Gastroesophageal sphincter (tissue), 4 donors: ENCODE results near the gene EFHC2. TPM values are rescaled to one million over a fixed set of nuclear protein-coding genes. Genes with fewer than 3 reads are reported as not detected.

Experiments used
- ATAC-seq: fragments of 150-250 bp; one replicate; pipeline ENCODE4 v1.9.1; 2016; ENCODE audit warnings: mild to moderate bottlenecking, moderate library complexity
- H3K27ac ChIP-seq, 4 donors: fragments of 200-600 bp; sonication (generic) in 3 of 4; 1 replicate in 3 of 4; 2 replicates in 1 of 4; pipeline ENCODE4 v1.5.1; 2016 to 2019
- H3K27me3 ChIP-seq: fragments of 200-600 bp; sonication (generic); one replicate; pipeline ENCODE4 v1.5.1; 2019
- H3K36me3 ChIP-seq, 2 donors: fragments of 200-600 bp; sonication (generic); one replicate each; pipeline ENCODE4 v1.5.1; 2019; ENCODE audit warnings: control low read depth in 1 of 2
- H3K4me1 ChIP-seq, 3 donors: fragments of 200-600 bp; sonication (generic); 1 replicate in 2 of 3; 2 replicates in 1 of 3; pipeline ENCODE4 v1.5.1; 2016 to 2019; ENCODE audit warnings: control low read depth in 2 of 3
- H3K4me3 ChIP-seq, 2 donors: fragments of 200-600 bp; sonication (generic); one replicate each; pipeline ENCODE4 v1.5.1; 2019; ENCODE audit warnings: mild to moderate bottlenecking in 1 of 2, moderate library complexity in 1 of 2
- H3K9me3 ChIP-seq, 3 donors: fragments of 200-600 bp; sonication (generic); one replicate each; pipeline ENCODE4 v1.5.1; 2017 to 2019; ENCODE audit warnings: control low read depth in 2 of 3
- EP300 ChIP-seq: sonication (generic); formaldehyde crosslinking; IDR thresholded peaks from one replicate; pipeline ENCODE4 v1.6.1; 2017; ENCODE audit warnings: antibody characterized with exemption, mild to moderate bottlenecking
- POLR2A ChIP-seq, 2 donors: fragments of 450-650 bp; IDR thresholded peaks; one replicate each; pipeline ENCODE4 v1.6.1; 2017; ENCODE audit warnings: antibody characterized with exemption in 2 of 2, mild to moderate bottlenecking in 2 of 2, moderate library complexity in 1 of 2
- POLR2AphosphoS5 ChIP-seq: sonication (generic); formaldehyde crosslinking; IDR thresholded peaks from one replicate; pipeline ENCODE4 v1.6.1; 2017; ENCODE audit warnings: antibody characterized with exemption
- WGBS, 2 donors: methylation state at CpG; one replicate each; pipeline ENCODE4 v1.1.5; 2018; ENCODE audit warnings: low coverage in 1 of 2; 5-methylcytosine and 5-hydroxymethylcytosine counted together
- total RNA-seq, 4 donors: library from RNA; depleted of rRNA; stranded (reverse); fragments of >200 nt; gene quantifications; one replicate each; pipeline ENCODE4 v1.1.0, GENCODE V29; 2016
- TF ChIP-seq, protein P1 (sequence below), 4 experiments: fragments of 200-600 bp in 2 of 4; fragments of 450-650 bp in 2 of 4; sonication (generic) in 1 of 4; IDR thresholded peaks; one replicate each; pipeline ENCODE4 v1.5.1; 2017 to 2019; ENCODE audit warnings: antibody characterized with exemption in 4 of 4, mild to moderate bottlenecking in 2 of 4, moderate library complexity in 2 of 4

Gene EFHC2
- total RNA-seq, 4 donors from 2014 or later = 2.7 to 15.9 (median 8.7) TPM

DNA sequence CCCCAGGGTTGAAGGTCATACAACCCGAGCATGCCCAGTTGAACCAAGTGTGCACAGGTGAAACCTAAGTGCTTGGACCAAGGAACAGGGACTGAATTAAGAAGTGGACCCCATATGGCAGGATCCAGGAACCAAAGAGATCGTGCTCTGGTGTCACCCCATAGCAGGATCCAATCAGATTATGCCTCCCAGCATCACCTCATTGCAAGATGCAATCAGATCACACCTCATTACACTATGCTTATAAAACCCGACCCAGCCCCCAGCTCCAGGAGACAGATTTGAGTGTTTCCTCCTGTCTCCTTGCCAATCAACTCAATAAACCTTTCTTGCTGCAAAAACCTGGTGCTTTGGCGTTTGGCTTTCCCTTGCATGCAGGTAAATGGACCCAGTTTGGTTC is 37.6 kb downstream of the EFHC2 start:
- no peak for ATAC-seq
- no peak overlapping the region for H3K27ac ChIP-seq
- no peak overlapping the region for H3K4me3 ChIP-seq
- no peaks in the 10 kb centered on the region for H3K9me3 ChIP-seq
- no peaks in the 10 kb centered on the region for H3K27me3 ChIP-seq
- no peaks in the 10 kb centered on the region for H3K4me1 ChIP-seq
- no peaks in the 10 kb centered on the region for H3K36me3 ChIP-seq
- WGBS, 2 donors = 60% methylated on average over 1 of the region's 4 CpGs; no CpG with 5 or more reads in 1 of the 2 donors
- no peak for TF ChIP-seq POLR2A (IDR thresholded peaks at IDR 0.05)
- no peak for TF ChIP-seq EP300
- TF ChIP-seq POLR2AphosphoS5 = no peak

DNA sequence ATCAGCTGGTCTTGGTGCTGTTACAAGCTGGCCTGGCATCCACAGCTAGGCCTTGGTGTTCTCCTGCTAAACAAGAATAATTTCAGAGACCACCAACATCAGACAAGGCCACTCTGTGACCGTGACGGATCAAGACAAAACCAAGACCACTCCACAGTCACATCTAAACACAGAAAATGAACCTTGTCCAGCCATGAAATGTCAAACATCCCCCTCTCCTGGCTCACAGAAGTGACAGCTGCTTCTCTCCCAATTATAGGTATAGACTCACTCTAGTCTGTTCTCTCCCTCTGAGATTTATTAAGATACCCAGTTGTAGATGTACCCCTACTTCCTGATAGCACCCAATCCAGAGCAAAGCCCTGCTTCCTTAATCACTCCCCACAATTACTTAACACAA is 40.4 kb downstream of the EFHC2 start:
- no peak for ATAC-seq
- H3K4me1 ChIP-seq = no peaks in the 10 kb centered on the region
- no peak overlapping the region for H3K27ac ChIP-seq
- H3K4me3 ChIP-seq = no peak overlapping the region
- WGBS, 2 donors = 73% methylated on average over 2 of the region's 2 CpGs; no CpG with 5 or more reads in 1 of the 2 donors
- TF ChIP-seq EP300 (no peak), POLR2A (IDR thresholded peaks at IDR 0.05) (no peak), POLR2AphosphoS5 (no peak)
- TF ChIP-seq, protein P1, sequence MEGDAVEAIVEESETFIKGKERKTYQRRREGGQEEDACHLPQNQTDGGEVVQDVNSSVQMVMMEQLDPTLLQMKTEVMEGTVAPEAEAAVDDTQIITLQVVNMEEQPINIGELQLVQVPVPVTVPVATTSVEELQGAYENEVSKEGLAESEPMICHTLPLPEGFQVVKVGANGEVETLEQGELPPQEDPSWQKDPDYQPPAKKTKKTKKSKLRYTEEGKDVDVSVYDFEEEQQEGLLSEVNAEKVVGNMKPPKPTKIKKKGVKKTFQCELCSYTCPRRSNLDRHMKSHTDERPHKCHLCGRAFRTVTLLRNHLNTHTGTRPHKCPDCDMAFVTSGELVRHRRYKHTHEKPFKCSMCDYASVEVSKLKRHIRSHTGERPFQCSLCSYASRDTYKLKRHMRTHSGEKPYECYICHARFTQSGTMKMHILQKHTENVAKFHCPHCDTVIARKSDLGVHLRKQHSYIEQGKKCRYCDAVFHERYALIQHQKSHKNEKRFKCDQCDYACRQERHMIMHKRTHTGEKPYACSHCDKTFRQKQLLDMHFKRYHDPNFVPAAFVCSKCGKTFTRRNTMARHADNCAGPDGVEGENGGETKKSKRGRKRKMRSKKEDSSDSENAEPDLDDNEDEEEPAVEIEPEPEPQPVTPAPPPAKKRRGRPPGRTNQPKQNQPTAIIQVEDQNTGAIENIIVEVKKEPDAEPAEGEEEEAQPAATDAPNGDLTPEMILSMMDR (IDR thresholded peaks at IDR 0.05) = no peak
- no peaks in the 10 kb centered on the region for H3K36me3 ChIP-seq
- no peaks in the 10 kb centered on the region for H3K9me3 ChIP-seq
- H3K27me3 ChIP-seq = no peaks in the 10 kb centered on the region

DNA sequence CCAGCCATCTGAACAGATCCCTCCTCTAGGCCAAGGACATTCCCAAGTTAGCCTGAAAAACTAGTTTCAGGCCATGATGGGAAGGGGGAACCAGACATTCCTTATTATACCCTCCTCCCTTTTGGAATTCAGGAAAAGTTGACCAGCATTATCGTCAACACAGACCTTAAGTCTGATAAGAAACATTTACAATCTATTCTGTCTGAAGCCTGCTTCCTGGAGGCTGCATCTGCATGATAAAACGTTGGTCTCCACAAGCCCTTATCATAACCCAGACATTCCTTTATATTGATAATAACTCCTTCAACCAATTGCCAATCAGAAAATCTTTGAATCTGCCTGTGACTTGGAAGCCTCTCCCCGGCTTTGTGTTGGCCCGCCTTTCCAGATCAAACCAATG is 44.3 kb downstream of the EFHC2 start:
- no peaks in the 10 kb centered on the region for H3K4me1 ChIP-seq
- H3K9me3 ChIP-seq = no peaks in the 10 kb centered on the region
- TF ChIP-seq EP300 = no peak
- TF ChIP-seq, protein P1 (IDR thresholded peaks at IDR 0.05) = no peak
- TF ChIP-seq POLR2A (IDR thresholded peaks at IDR 0.05) = no peak
- no peak for TF ChIP-seq POLR2AphosphoS5
- no peak overlapping the region for H3K4me3 ChIP-seq
- H3K27me3 ChIP-seq = no peaks in the 10 kb centered on the region
- 38 to 74% methylated on average over 2 to 3 of the region's 4 CpGs for WGBS, 2 donors
- no peaks in the 10 kb centered on the region for H3K36me3 ChIP-seq
- ATAC-seq = no peak
- no peak overlapping the region for H3K27ac ChIP-seq

DNA sequence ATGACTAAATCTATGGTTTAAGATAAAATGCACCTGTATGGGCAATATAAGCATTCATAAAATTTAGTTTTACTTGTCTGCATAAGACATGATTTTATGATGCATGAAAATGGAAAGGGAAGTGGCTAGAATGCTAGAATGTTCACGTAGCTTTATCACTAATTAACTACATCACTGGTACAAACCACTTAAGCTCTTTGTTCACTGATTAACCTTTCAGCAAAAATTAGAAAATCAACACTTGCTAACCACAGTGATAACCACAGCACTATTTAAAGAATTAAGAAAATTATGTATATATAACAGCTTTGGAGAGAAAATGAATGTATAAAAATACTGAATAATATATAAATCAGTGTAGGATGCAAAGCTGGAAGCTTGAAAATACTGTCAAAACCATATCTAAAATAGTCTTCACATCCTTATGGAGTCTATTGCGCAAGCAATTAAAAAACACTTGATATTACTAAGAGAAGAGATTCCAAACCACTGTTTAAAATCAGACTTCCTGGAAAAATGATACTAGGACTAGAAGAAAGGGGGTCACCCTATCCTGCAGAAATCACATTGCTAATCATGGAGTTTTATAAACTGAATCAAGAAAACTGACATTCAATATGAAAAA is 51.9 kb downstream of the EFHC2 start:
- Histone ChIP-seq H3K36me3 (no peaks in the 10 kb centered on the region), H3K27ac (no peak overlapping the region), H3K27me3 (no peaks in the 10 kb centered on the region), H3K9me3 (no peaks in the 10 kb centered on the region), H3K4me1 (no peaks in the 10 kb centered on the region), H3K4me3 (no peak overlapping the region)
- 69% methylated on average over 1 to 2 of the region's 2 CpGs for WGBS, 2 donors
- no peak for ATAC-seq
- TF ChIP-seq POLR2A (IDR thresholded peaks at IDR 0.05) (no peak), POLR2AphosphoS5 (no peak), EP300 (no peak)
- TF ChIP-seq, protein P1 (IDR thresholded peaks at IDR 0.05) = no peak

DNA sequence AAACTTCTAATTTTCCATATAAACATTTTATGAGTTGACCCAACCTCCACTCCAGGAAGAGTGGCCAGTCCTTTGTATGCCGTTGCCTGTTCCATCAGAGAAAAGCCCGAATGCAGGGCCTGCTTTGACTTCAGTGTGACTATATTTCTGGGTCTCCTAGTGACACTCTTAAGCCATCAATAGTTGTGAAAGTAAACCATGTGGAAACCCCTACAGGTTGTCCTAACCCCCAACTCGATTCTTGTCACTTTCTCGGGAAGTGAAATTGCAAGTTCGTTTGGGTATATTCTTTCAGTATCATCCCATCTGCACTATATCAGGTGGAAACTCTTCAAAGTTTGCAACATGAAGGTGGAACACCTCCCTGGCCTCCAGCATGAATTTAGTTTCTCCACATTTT is 52.8 kb downstream of the EFHC2 start:
- no peak for ATAC-seq
- no peaks in the 10 kb centered on the region for H3K36me3 ChIP-seq
- no peaks in the 10 kb centered on the region for H3K9me3 ChIP-seq
- H3K27ac ChIP-seq = no peak overlapping the region
- H3K4me1 ChIP-seq = no peaks in the 10 kb centered on the region
- 89 to 90% methylated on average over 2 to 3 of the region's 5 CpGs for WGBS, 2 donors
- H3K27me3 ChIP-seq = no peaks in the 10 kb centered on the region
- no peak overlapping the region for H3K4me3 ChIP-seq
- no peak for TF ChIP-seq EP300
- TF ChIP-seq POLR2A (IDR thresholded peaks at IDR 0.05) = no peak
- TF ChIP-seq POLR2AphosphoS5 = no peak
- TF ChIP-seq, protein P1 (IDR thresholded peaks at IDR 0.05) = no peak
